Measurements from ENCODE around the gene TRMT112.
"Not testable (repeated sequence)": the region's sequence is repeated elsewhere in the genome, so short reads cannot be mapped to it uniquely, and the experiment has no call there.

DNA sequence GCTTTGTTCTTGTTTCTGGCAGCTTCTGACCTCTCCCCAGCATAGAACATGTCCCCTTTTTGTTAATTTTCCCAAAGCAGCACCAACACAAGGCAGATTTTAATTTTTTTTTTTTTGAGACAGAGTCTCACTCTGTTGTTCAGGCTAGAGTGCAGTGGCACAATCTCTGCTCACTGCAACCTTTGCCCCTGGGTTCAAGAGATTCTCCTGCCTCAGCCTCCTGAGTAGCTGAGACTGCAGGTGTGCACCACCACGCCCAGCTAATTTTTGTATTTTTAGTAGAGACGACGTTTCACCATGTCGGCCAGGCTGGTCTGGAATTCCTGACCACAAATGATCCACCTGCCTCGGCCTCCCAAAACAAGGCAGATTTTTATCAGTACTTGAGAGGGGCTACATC lies 9.6 kb downstream of the TRMT112 start:
- not testable (repeated sequence) for TF ChIP-seq ZNF274 (IDR thresholded peaks at IDR 0.05; ENCODE audit: low read depth, low read length); YY1 (IDR thresholded peaks at IDR 0.05; ENCODE audit: insufficient read depth, insufficient read length); SUZ12 (IDR thresholded peaks at IDR 0.05; ENCODE audit: extremely low read depth, insufficient read depth, insufficient read length)

Data from NT2/D1 (cell line).